NCI-H460 (cell line): Measurements from ENCODE around the gene FAM200A. TPM values are rescaled to one million over a fixed set of nuclear protein-coding genes. Genes with fewer than 3 reads are reported as not detected.
"Not testable (repeated sequence)": the region's sequence is repeated elsewhere in the genome, so short reads cannot be mapped to it uniquely, and the experiment has no call there.

Source experiments
- DNase-seq: peaks from one replicate; pipeline ENCODE4 v3.0.0-alpha.2; 2016; ENCODE audit warnings: low read depth; ENCODE audit errors: extremely low read depth
- total RNA-seq: library from RNA; depleted of rRNA; stranded (reverse); fragments of >200 nt; shearing (Covaris generic); gene quantifications from 2 replicates; pipeline ENCODE4 v1.2.3, GENCODE V29; 2014; rRNA removed

Gene FAM200A
- total RNA-seq, 1 experiment from 2014 or later, result 14.0 TPM

DNA sequence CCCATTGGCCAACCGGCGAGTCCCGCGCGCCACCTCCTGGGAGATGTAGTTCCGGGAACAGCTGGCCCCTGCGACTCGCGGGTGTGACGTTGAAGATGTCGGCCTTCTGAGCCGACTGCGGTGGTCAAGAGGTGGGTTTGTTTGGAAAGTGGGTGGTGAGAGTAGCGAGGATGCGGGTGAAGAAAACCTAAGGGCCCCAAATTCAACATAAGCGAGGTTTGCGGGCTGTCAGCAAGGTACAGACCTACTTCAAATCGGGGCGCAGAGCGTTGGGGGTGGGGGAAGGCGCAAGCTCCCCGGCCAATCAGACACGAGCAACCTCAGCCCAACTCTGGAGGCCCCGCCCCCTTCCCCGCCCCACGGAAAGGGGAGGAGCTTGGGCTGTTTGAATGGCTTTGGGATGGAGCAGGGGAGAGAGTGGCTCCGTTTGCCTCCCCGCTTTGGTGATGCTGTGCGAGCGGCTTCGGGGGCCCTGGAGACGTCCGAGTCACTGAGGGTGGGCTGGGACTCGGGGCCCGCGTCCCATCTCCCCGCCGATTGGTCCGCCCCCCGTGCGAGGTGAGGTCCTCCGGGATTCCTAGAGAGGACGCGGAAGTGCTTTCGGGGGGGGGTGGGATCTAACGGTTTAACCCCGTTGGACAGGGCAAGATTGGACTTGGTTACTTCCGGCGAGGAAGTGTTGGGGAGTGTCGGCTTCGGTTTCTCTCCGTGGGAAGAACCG lies 47.2 kb downstream of the FAM200A start, which contains the start of gene ZKSCAN5:
Gene ZKSCAN5, plus strand, starts transcription at position 60 of the 721 bp plus-strand sequence. CDS start 1,383 bp downstream, outside the sequence.
- peak; percentile 97 for DNase-seq

DNA sequence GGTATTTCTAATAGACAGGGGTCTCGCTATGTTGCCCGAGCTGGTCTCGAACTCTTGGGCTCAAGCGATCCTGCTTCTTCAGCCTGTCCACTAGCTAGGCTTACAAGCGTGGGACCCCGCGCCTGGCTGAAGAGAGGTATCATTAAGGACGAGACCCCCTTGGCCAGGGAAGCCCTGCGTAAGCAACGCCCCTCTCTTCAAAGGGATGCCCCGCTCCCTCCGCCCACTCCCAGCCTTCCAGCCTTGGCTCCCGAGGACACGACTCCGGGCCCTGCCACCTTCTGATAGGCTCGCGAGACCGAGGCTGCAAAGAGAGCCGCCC lies 47.7 kb downstream of the FAM200A start:
- DNase-seq, result no peak

DNA sequence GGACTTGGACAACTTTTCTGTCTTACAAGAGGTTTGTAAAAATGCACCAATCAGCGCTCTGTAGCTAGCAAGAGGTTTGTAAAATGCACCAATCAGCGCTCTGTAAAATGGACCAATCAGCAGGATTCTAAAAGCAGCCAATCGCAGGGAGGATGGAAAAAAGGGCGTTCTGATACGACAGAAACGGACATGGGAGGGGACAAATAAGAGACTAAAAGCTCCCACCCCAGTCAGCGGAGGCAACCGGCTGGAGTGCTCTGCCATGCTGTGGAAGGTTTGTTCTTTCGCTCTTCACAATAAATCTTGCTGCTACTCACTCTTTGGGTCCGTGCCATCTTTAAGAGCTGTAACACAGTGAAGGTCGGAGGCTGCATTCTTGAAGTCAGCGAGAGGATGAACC lies 50.7 kb downstream of the FAM200A start:
- not testable (repeated sequence) for DNase-seq

DNA sequence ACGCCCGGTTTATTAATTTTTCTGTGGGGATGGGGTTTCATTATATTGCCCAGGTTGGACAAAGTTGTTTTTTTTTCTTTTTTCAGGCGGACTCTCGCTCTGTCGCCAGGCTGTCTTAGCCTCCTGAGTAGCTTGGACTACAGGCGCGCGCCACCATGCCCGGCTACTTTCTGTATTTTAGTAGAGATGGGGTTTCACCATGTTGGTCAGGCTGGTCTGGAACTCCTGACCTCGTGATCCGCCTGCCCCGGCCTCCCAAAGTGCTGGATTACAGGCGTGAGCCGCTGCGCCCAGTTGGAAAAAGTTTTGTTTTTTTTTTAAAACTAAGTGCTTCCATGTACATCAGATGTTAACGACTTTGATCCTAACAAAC lies 51.3 kb downstream of the FAM200A start:
- no peak for DNase-seq

DNA sequence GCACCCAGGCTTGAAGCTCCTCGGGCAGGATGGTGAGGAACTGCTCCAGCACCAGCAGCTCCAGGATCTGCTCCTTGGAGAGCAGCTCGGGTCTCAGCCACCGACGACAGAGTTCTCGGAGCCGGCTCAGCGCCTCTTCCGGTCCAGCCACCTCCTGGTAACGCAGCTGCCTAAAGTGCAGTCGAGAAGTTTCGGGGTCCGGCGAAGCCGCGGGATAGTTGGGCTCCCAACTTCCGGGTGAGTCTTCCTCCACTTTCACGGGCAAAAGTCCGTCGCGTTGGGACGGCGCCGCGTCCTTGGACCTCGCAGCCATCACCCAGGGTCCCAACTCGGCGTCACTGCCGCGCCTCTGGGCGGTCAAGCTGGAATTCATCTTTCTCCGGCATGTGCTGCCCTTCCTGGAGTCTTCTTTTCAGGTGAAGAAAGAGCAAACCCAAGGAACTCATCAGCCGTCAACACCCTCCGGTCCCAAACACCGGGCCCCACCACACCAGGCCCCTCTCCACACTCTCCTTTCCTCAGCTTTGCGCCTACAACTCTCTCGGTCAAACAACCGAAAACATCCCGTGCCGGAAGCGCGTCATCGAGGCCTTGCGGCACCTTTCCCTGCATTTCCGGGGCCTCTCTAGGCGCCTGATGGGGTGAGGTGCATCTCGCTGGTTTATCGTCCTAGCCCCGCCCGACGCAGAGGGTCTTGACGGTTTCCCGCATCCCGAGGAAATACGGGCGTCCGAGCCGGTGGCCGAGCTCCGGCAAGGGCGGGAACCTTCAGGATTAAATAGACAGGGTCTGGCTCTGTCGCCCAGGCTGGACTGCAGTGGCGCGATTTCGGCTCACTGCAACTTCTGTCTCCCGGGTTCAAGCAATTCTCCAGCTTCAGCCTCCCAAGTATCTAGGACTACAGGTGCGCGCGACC lies 51.9 kb downstream of the FAM200A start, which contains the start of gene ZNF394:
Gene ZNF394, minus strand, starts transcription at position 561 of the 916 bp plus-strand sequence. Its CDS starts 188 bp downstream, at position 373.
- peak; percentile 91 for DNase-seq

DNA sequence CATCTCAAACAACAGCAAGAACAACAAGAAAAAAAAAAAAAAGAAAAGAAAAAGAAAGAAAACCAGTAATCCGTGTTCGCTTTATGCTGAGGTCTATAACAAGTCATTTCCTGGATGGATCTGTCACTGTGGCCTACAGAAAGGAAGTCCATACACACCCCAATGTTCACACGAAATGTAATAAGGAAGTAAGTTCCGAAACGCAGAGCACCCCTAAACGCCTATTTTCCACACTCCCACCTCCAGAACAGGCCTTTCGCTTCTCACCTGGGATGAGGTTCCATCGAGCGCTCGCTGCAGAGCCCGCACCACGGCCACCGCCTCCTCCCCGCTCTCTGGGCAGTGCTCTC lies 52.6 kb downstream of the FAM200A start:
- DNase-seq, result no peak

DNA sequence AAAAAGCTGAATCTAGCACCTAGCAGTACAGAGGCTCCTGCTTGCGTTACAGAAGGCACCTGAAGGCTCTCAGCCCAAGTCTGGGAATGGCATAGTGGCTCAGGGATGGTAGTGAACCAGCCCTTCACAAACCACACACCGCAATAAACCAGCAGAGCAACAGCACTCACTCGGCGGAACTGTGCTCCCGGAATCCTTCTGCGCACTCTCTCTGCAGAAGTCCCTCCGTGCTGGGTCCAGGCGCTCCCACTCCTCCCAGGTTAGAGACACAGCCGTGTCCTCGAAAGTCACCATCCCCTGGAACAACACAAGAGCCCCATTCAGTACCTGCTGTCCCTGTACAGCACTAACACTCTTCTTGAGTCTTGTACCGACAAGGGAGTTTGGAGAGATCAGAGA lies 53.4 kb downstream of the FAM200A start:
- no peak for DNase-seq

DNA sequence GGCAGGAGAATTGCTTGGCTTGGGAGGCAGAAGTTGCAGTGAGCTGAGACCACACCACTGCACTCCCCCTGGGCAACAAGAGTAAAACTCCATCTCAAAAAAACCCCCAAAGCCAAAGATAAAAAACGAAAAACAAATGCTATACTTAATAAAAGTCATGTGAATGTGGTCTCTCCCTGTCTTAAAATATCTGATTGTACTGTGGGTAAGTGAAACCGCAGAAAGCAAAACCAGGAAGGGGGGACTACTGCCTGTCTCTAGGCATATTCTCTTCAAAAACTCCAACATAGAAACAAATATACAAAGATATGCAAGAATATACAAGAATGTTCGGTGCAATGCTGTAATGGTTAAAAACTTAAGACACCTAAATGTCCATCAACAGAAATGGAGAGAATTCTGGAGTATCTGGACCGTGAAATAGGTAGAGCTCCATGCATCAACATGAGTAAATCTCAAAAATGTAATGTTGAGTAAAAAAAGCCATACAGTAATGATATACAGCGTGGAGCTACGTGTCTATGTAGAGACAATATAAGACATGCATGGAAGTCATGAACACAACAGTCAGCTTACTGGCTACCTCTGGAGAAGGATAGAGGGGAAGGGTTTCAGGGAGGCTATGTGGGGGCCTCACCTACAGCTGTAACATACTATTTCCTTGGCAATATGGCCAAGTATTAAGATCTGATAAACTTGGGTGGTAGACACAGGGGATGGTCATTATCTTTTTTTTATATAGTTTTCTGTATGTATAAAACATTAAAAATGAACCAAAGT lies 54.0 kb downstream of the FAM200A start:
- no peak for DNase-seq

Other genes with a start within 250 kb of the FAM200A start
- gene ARPC1A, start 226.2 kb downstream of the FAM200A start, total RNA-seq, result 162 and 177 TPM in 2 replicates
- gene ARPC1B, start 177.4 kb downstream of the FAM200A start, total RNA-seq, result 236 and 247 TPM in 2 replicates
- 67.2 and 72.1 TPM in 2 replicates for gene PDAP1, start 143.5 kb downstream of the FAM200A start, total RNA-seq
- 211 and 220 TPM in 2 replicates for gene BUD31, start 143.1 kb downstream of the FAM200A start, total RNA-seq
- gene PTCD1, start 113.3 kb downstream of the FAM200A start, total RNA-seq, result 6.1 and 6.4 TPM in 2 replicates
- gene CPSF4, start 113.2 kb downstream of the FAM200A start, total RNA-seq, result 37.1 and 42.7 TPM in 2 replicates
- 598 and 637 TPM in 2 replicates for gene ATP5MF, start 85.9 kb downstream of the FAM200A start, total RNA-seq
- gene ZNF789, start 79.2 kb downstream of the FAM200A start, total RNA-seq, result 6.8 and 7.0 TPM in 2 replicates
- 17.6 and 18.0 TPM in 2 replicates for gene ZNF394, start 51.8 kb downstream of the FAM200A start, total RNA-seq
- 12.0 and 12.7 TPM in 2 replicates for gene ZKSCAN5, start 47.5 kb downstream of the FAM200A start, total RNA-seq
- 68.4 and 83.1 TPM in 2 replicates for gene ZNF655, start 6.5 kb upstream of the FAM200A start, total RNA-seq
- gene TMEM225B, start 46.2 kb upstream of the FAM200A start, total RNA-seq, result 0.87 and 1.1 TPM in 2 replicates
- 9.4 and 12.5 TPM in 2 replicates for gene ZSCAN25, start 64.8 kb upstream of the FAM200A start, total RNA-seq
- gene CYP3A5, start 127.9 kb upstream of the FAM200A start, total RNA-seq, result 0.17 and 0.74 TPM in 2 replicates
- not detected in 2 replicates for gene CYP3A7, start 183.1 kb upstream of the FAM200A start, total RNA-seq
- not detected in 2 replicates for gene CYP3A4, start 232.1 kb upstream of the FAM200A start, total RNA-seq